K562 (cell line): ENCODE data around the gene TNFRSF6B. TPM values are rescaled to one million over a fixed set of nuclear protein-coding genes. Genes with fewer than 3 reads are reported as not detected.

Experiments
- ATAC-seq: fragments of 200-7000 bp; cut with Tn5 transposase; 3 replicates; pipeline ENCODE4 v1.9.1; 2020; ENCODE audit warnings: moderate library complexity
- BruUV-seq: library from RNA; stranded (reverse); fragments of 400-500 nt; replicated peaks from 2 replicates; lab custom pipeline; 2021; lab: Mats Ljungman, UMichigan
- CTCF ChIA-PET: fragments of 300-600 bp; formaldehyde crosslinking; extraction: SDS; loops from one replicate; lab custom pipeline; 2021; ENCODE audit warnings: low intra/inter-chr PET ratio; lab: Yijun Ruan, JAX
- POLR2A ChIA-PET: fragments of 300-600, 350-650 bp; sonication (Branson Sonifier 250); formaldehyde crosslinking; extraction: SDS; loops from one replicate; lab custom pipeline; 2021; ENCODE audit warnings: antibody characterized with exemption, inconsistent platforms; lab: Yijun Ruan, JAX
- DNase-seq, 4 experiments: peaks; one replicate each; pipeline versions ENCODE4 v3.0.0 to v3.0.0-alpha.2; 2011 to 2018; ENCODE audit warnings: low spot score in 3 of 4, mixed read lengths in 3 of 4; ENCODE audit errors: extremely low read depth in 1 of 4
- FAIRE-seq: peaks from 2 replicates; lab custom pipeline; 2011; peaks lifted over from hg19 to GRCh38; lab: Jason Lieb, UNC
- H2AFZ ChIP-seq: 2 replicates; pipeline ENCODE4 v1.6.0; 2011; ENCODE audit warnings: low read depth, low read length, control low read depth, inconsistent platforms
- H3K27ac ChIP-seq: fragments of 200-600 bp; 3 replicates; pipeline ENCODE4 v1.8.0; 2011; ENCODE audit warnings: low read depth, mild to moderate bottlenecking, control low read depth, inconsistent platforms, low read length, moderate library complexity, mixed read lengths; ENCODE audit errors: extremely low read depth
- H3K27me3 ChIP-seq, 2 experiments: fragments of 300-600 bp in 1 of 2; 2 replicates in 1 of 2; 3 replicates in 1 of 2; pipeline versions ENCODE4 v1.6.0 to v1.8.0; 2011; ENCODE audit warnings: inconsistent platforms in 2 of 2, low read length in 2 of 2, mild to moderate bottlenecking in 1 of 2, mixed read lengths in 1 of 2, moderate library complexity in 1 of 2; ENCODE audit not compliant: control insufficient read depth in 2 of 2, insufficient read depth in 2 of 2
- H3K36me3 ChIP-seq: fragments of 300-600 bp; 3 replicates; pipeline ENCODE4 v1.8.0; 2011; ENCODE audit warnings: mild to moderate bottlenecking, low read length, inconsistent platforms; ENCODE audit not compliant: control insufficient read depth, insufficient read depth
- H3K4me1 ChIP-seq, 2 experiments: fragments of 200-600 bp in 1 of 2; replicated peaks in 1 of 2; 2 replicates in 1 of 2; 3 replicates in 1 of 2; pipeline versions ENCODE4 v1.5.1 to v1.8.0; 2011; ENCODE audit warnings: inconsistent platforms in 2 of 2, low read length in 2 of 2, mild to moderate bottlenecking in 1 of 2, mixed read lengths in 1 of 2, moderate library complexity in 1 of 2; ENCODE audit not compliant: control insufficient read depth in 2 of 2, insufficient read depth in 2 of 2
- H3K4me2 ChIP-seq: 2 replicates; pipeline ENCODE4 v1.6.1; 2011; ENCODE audit warnings: low read length, control low read depth, inconsistent platforms, mixed read lengths; ENCODE audit not compliant: insufficient read depth
- H3K4me3 ChIP-seq: fragments of 200-600 bp; sonication (generic), shearing (Covaris generic); 2 replicates; pipeline ENCODE4 v1.5.1; 2016; ENCODE audit warnings: control low read depth, inconsistent platforms
- H3K79me2 ChIP-seq: fragments of 200-600 bp; 3 replicates; pipeline ENCODE4 v1.8.0; 2011; ENCODE audit warnings: low read length, inconsistent platforms; ENCODE audit not compliant: control insufficient read depth, insufficient read depth
- H3K9ac ChIP-seq, 2 experiments: 2 replicates each; pipeline versions ENCODE4 v1.6.0 to v1.6.1; 2011; ENCODE audit warnings: low read depth in 2 of 2, low read length in 2 of 2, control low read depth in 1 of 2, inconsistent platforms in 1 of 2, mild to moderate bottlenecking in 1 of 2, mixed read lengths in 1 of 2; ENCODE audit not compliant: insufficient read depth in 1 of 2
- H3K9me1 ChIP-seq: one replicate; pipeline ENCODE4 v1.6.0; 2011; ENCODE audit warnings: inconsistent platforms, mild to moderate bottlenecking, low read length, moderate library complexity; ENCODE audit not compliant: control insufficient read depth, insufficient read depth
- H3K9me3 ChIP-seq: replicated peaks from 2 replicates; pipeline ENCODE4 v1.5.1; 2011; ENCODE audit warnings: low read depth, low read length, inconsistent platforms; ENCODE audit not compliant: control insufficient read depth, insufficient read depth
- H4K20me1 ChIP-seq: replicated peaks from 2 replicates; pipeline ENCODE4 v1.6.1; 2011; ENCODE audit warnings: low read length, inconsistent platforms, mixed read lengths; ENCODE audit not compliant: control insufficient read depth, insufficient read depth
- BRF1 ChIP-seq: IDR thresholded peaks from 3 replicates; pipeline ENCODE4 v1.6.1; 2011; ENCODE audit warnings: borderline replicate concordance, mild to moderate bottlenecking; ENCODE audit not compliant: insufficient read length; ENCODE audit errors: extremely low read depth
- DDX20 ChIP-seq: fragments of 450-650 bp; IDR thresholded peaks from 2 replicates; pipeline ENCODE4 v1.6.1; 2016; ENCODE audit warnings: missing genetic modification characterization, low read depth, mild to moderate bottlenecking, missing compliant biosample characterization, moderate library complexity
- EHMT2 ChIP-seq: fragments of 450-650 bp; IDR thresholded peaks from 2 replicates; pipeline ENCODE4 v1.6.1; 2018; ENCODE audit warnings: antibody characterized with exemption
- FOXK2 ChIP-seq, 2 experiments: fragments of 450-650 bp; IDR thresholded peaks in 1 of 2; conservative IDR thresholded peaks in 1 of 2; 2 replicates each; pipeline ENCODE4 v1.6.1; 2016; ENCODE audit warnings: low read depth in 2 of 2, mild to moderate bottlenecking in 1 of 2
- HDAC1 ChIP-seq, 2 experiments: fragments of 450-650 bp; IDR thresholded peaks; 2 replicates each; pipeline ENCODE4 v1.6.1; 2016 to 2017; ENCODE audit warnings: inconsistent platforms in 1 of 2, mild to moderate bottlenecking in 1 of 2, moderate library complexity in 1 of 2
- HEY1 ChIP-seq: fragments of 250-450 bp; sonication (Bioruptor Pico); IDR thresholded peaks from 2 replicates; pipeline ENCODE4 v1.5.0; 2020; ENCODE audit warnings: mild to moderate bottlenecking, moderate library complexity, borderline replicate concordance
- MYNN ChIP-seq, 2 experiments: sonication (generic); formaldehyde crosslinking in 1 of 2; IDR thresholded peaks; 2 replicates each; pipeline versions ENCODE4 v1.5.0 to v1.6.1; 2016 to 2020; ENCODE audit warnings: antibody characterized with exemption in 1 of 2, missing genetic modification reagents in 1 of 2
- NCOA4 ChIP-seq: fragments of 450-650 bp; IDR thresholded peaks from 2 replicates; pipeline ENCODE4 v1.6.1; 2018; ENCODE audit warnings: mild to moderate bottlenecking; ENCODE audit not compliant: partially characterized antibody
- PRMT5 ChIP-seq: sonication (generic); formaldehyde crosslinking; IDR thresholded peaks from 2 replicates; pipeline ENCODE4 v1.5.0; 2020; ENCODE audit warnings: missing genetic modification reagents
- PTRF ChIP-seq: fragments of 450-650 bp; IDR thresholded peaks from 2 replicates; pipeline ENCODE4 v1.6.1; 2016; ENCODE audit warnings: mild to moderate bottlenecking, missing genetic modification characterization, missing compliant biosample characterization
- RBFOX2 ChIP-seq: fragments of 200-400 bp; formaldehyde crosslinking; IDR thresholded peaks from 2 replicates; pipeline ENCODE4 v1.6.1; 2017; ENCODE audit warnings: low read depth, mild to moderate bottlenecking, low read length, moderate library complexity
- SMARCA4 ChIP-seq: fragments of 450-650 bp; IDR thresholded peaks from 2 replicates; pipeline ENCODE4 v1.6.1; 2016
- SMARCE1 ChIP-seq: fragments of 450-650 bp; IDR thresholded peaks from 2 replicates; pipeline ENCODE4 v1.7.1; 2016; ENCODE audit warnings: mild to moderate bottlenecking
- SOX6 ChIP-seq: fragments of 450-650 bp; IDR thresholded peaks from 2 replicates; pipeline ENCODE4 v1.6.1; 2014; ENCODE audit warnings: mild to moderate bottlenecking
- SRSF1 ChIP-seq: fragments of 200-400 bp; formaldehyde crosslinking; IDR thresholded peaks from 2 replicates; pipeline ENCODE4 v1.6.1; 2017; ENCODE audit warnings: mild to moderate bottlenecking, low read depth, low read length, moderate library complexity
- TEAD2 ChIP-seq: fragments of 450-650 bp; IDR thresholded peaks from 2 replicates; pipeline ENCODE4 v1.6.1; 2016; ENCODE audit warnings: missing genetic modification characterization, control low read depth, missing compliant biosample characterization
- YY1 ChIP-seq, 3 experiments: IDR thresholded peaks; 2 replicates each; pipeline ENCODE4 v1.6.1; 2011; ENCODE audit warnings: low read length in 2 of 3, mild to moderate bottlenecking in 2 of 3, moderate library complexity in 2 of 3, borderline replicate concordance in 1 of 3, control low read depth in 1 of 3, low read depth in 1 of 3; ENCODE audit not compliant: insufficient read depth in 3 of 3, insufficient replicate concordance in 2 of 3, control insufficient read depth in 1 of 3, insufficient read length in 1 of 3; ENCODE audit errors: extremely low read depth in 1 of 3
- ZNF174 ChIP-seq: fragments of 250-450 bp; sonication (Bioruptor Pico); IDR thresholded peaks from 2 replicates; pipeline ENCODE4 v1.4.0; 2020; ENCODE audit warnings: mild to moderate bottlenecking
- ZNF212 ChIP-seq: fragments of 450-650 bp; formaldehyde crosslinking; IDR thresholded peaks from 2 replicates; pipeline ENCODE4 v1.4.0; 2020; ENCODE audit warnings: mild to moderate bottlenecking
- ZNF311 ChIP-seq: fragments of 250-450 bp; sonication (Bioruptor Pico); IDR thresholded peaks from 2 replicates; pipeline ENCODE4 v1.4.0; 2020; ENCODE audit warnings: mild to moderate bottlenecking, moderate library complexity
- ZNF584 ChIP-seq: fragments of 200-800 bp; sonication (Bioruptor generic); IDR thresholded peaks from 2 replicates; pipeline ENCODE4 v1.6.1; 2016; ENCODE audit warnings: low read depth, mild to moderate bottlenecking, missing genetic modification characterization, missing compliant biosample characterization
- ZNF717 ChIP-seq: fragments of 250-450 bp; sonication (Bioruptor Pico); IDR thresholded peaks from 2 replicates; pipeline ENCODE4 v1.5.0; 2021
- WGBS: fragments of 100-300 bp; shearing (Covaris generic); methylation state at CpG from one replicate; pipeline ENCODE4 v1.1.6; 2016; ENCODE audit warnings: low coverage, mixed read lengths; ENCODE audit not compliant: insufficient coverage; ENCODE audit errors: missing lambda C conversion rate; 5-methylcytosine and 5-hydroxymethylcytosine counted together
- in situ Hi-C: fragments of 300-500 bp; cut with MboI; formaldehyde crosslinking; loops from 4 replicates; pipeline ENCODE4 v1.15.0; 2018; ENCODE audit warnings: inconsistent platforms, mixed read lengths
- intact Hi-C: fragments of 100-400 bp; cut with micrococcal nuclease; formaldehyde crosslinking; loops from 2 replicates; pipeline ENCODE4 v1.14.2; 2022
- polyA plus RNA-seq, 8 experiments: library from polyadenylated mRNA; depleted of rRNA in 4 of 8; stranded (reverse) in 5 of 8; unstranded in 3 of 8; fragments of >200 nt; fragmentation: Nextera tagmentation in 2 of 8; fragmentation: Illumina TruSeq in 1 of 8; extraction: Ambion mirVana in 2 of 8; extraction: Trizol in 1 of 8; gene quantifications; 2 replicates each; pipeline versions ENCODE4 v1.2.1 to v1.2.3, GENCODE V29; 2011 to 2014; ENCODE audit warnings: inconsistent platforms in 1 of 8, missing spikeins in 1 of 8
- total RNA-seq, 7 experiments: library from RNA; depleted of rRNA in 6 of 7; stranded (reverse); fragments of >200 nt in 6 of 7; fragmentation: Illumina TruSeq in 2 of 7; extraction: Trizol in 2 of 7; gene quantifications; 2 replicates each; pipeline versions ENCODE4 v1.2.1 to v1.2.3, GENCODE V29; 2011 to 2021; ENCODE audit warnings: low replicate concordance in 1 of 7

Gene TNFRSF6B
- total and polyA plus RNA-seq, 9 of the 15 experiments (the other 6 are each of a cell fraction or from before 2014, with no cell fraction given): 0.10 to 3.5 (median 0.32) TPM; not detected in 6

DNA sequence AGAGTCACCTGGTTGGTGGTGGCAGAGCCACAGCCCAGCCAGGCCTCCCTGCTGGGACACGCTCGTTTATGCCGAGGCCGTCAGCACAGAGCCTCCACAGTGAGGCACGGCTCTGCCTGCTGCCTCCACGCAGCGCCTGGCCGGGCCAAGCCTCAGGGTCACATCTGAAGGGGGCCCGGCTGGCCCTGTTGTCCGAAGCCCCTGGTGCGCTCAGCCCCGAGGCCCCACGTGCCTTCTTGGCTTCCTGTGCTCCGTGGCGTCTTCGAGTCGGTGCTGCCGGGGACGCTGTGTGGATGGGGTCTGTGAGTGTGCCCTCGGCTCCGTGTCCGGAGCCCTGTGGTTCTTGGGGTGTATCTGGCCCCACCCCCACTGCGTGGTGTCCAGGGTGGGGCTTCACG is 10.4 kb upstream of the TNFRSF6B start:
- Histone ChIP-seq H3K9ac (peak overlapping the region in 1 of 2 experiments; percentile 91; a peak in 2 of 4 replicates), H3K9me3 (no peaks in the 10 kb centered on the region), H3K4me3 (no peak overlapping the region), H3K27ac (no peak overlapping the region), H3K4me1 (peaks cover 9 to 75% of the 10 kb centered on the region in 2 experiments), H3K27me3 (no peaks in the 10 kb centered on the region), H4K20me1 (no peaks in the 10 kb centered on the region), H3K4me2 (no peak overlapping the region), H3K9me1 (no peaks in the 10 kb centered on the region), H3K79me2 (no peaks in the 10 kb centered on the region), H2AFZ (no peak overlapping the region), H3K36me3 (peaks cover 40% of the 10 kb centered on the region; the same call in 1 of the 3 replicates)
- POLR2A ChIA-PET: interaction anchor here (0.6 to 1.2 kb wide), 3 partner anchors 20 to 413 kb away, joined by 3 to 4 read pairs (median 3); no protein-coding TSS in a partner anchor
- BruUV-seq: no TSS peak
- no peak for ATAC-seq
- no peak for DNase-seq
- CTCF ChIA-PET: no interaction called here
- WGBS: 83% methylated on average over 21 of the region's 24 CpGs
- intact Hi-C loops (no loop called here), in situ Hi-C loops (no loop called here)
- no peak for FAIRE-seq
- TF ChIP-seq HDAC1 (IDR thresholded peaks at IDR 0.05): no peak
- no peak for TF ChIP-seq SMARCA4
- no peak for TF ChIP-seq ZNF717
- TF ChIP-seq ZNF584 (CRISPR knock-in tag): no peak
- no peak for TF ChIP-seq YY1 (IDR thresholded peaks at IDR 0.05; ENCODE audit: borderline replicate concordance in 1 of 3, control insufficient read depth in 1 of 3, extremely low read depth in 1 of 3, insufficient read depth in 3 of 3, insufficient read length in 1 of 3, insufficient replicate concordance in 2 of 3, low read depth in 1 of 3, low read length in 2 of 3)
- no peak for TF ChIP-seq BRF1
- TF ChIP-seq TEAD2: no peak
- TF ChIP-seq SOX6: no peak
- no peak for TF ChIP-seq ZNF212
- TF ChIP-seq NCOA4: no peak
- TF ChIP-seq PRMT5: no peak
- no peak for TF ChIP-seq SMARCE1
- TF ChIP-seq MYNN (IDR thresholded peaks at IDR 0.05): no peak
- no peak for TF ChIP-seq MYNN (CRISPR knock-in tag; IDR thresholded peaks at IDR 0.05)
- no peak for TF ChIP-seq PTRF (tag)
- TF ChIP-seq FOXK2 (conservative IDR thresholded peaks at IDR 0.05 in 1 of 2, IDR thresholded peaks at IDR 0.05 in 1 of 2; ENCODE audit: low read depth in 2 of 2): no peak
- no peak for TF ChIP-seq ZNF174 (CRISPR knock-in tag)
- no peak for TF ChIP-seq EHMT2
- peak; percentile 50 for TF ChIP-seq RBFOX2
- TF ChIP-seq ZNF311 (CRISPR knock-in tag): no peak
- no peak for TF ChIP-seq HEY1 (CRISPR knock-in tag)
- no peak for TF ChIP-seq SRSF1
- no peak for TF ChIP-seq DDX20 (tag)
